Suprapubic skin (tissue), 3 donors: ENCODE results near the gene WDR7.

Experiments used
- POLR2AphosphoS5 ChIP-seq, 3 donors: sonication (generic); formaldehyde crosslinking; IDR thresholded peaks; one replicate each; pipeline ENCODE4 v1.6.1; 2017; ENCODE audit warnings: antibody characterized with exemption in 3 of 3
- TF ChIP-seq, protein P1 (sequence below), 2 donors: fragments of 200-600 bp in 1 of 2; fragments of 450-650 bp in 1 of 2; sonication (generic) in 1 of 2; IDR thresholded peaks; one replicate each; pipeline ENCODE4 v1.5.1; 2016 to 2019; ENCODE audit warnings: antibody characterized with exemption in 2 of 2, mild to moderate bottlenecking in 1 of 2, moderate library complexity in 1 of 2

DNA sequence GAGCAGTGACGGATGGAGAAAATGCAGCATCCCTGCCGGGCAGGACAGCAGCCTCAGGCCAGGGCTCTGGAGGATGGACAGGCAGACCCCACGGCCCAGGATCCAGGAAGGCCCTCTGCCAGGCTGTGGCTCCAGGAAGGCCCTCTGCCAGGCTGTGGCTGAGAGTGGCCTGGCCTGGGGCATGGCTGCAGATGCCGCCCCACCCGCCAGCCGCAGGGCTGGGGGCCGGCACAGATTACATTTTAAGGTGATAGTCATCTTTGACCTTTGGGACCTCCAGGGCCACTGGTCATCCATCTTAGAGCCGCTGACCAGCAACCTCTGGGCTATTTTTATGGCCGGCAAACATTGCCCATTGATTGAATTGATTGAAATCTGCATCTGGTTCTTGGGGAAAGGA is 397.7 kb downstream of the WDR7 start:
- no peak for TF ChIP-seq POLR2AphosphoS5 (IDR thresholded peaks at IDR 0.05)
- TF ChIP-seq, protein P1, sequence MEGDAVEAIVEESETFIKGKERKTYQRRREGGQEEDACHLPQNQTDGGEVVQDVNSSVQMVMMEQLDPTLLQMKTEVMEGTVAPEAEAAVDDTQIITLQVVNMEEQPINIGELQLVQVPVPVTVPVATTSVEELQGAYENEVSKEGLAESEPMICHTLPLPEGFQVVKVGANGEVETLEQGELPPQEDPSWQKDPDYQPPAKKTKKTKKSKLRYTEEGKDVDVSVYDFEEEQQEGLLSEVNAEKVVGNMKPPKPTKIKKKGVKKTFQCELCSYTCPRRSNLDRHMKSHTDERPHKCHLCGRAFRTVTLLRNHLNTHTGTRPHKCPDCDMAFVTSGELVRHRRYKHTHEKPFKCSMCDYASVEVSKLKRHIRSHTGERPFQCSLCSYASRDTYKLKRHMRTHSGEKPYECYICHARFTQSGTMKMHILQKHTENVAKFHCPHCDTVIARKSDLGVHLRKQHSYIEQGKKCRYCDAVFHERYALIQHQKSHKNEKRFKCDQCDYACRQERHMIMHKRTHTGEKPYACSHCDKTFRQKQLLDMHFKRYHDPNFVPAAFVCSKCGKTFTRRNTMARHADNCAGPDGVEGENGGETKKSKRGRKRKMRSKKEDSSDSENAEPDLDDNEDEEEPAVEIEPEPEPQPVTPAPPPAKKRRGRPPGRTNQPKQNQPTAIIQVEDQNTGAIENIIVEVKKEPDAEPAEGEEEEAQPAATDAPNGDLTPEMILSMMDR (IDR thresholded peaks at IDR 0.05): no peak
